Measurements from ENCODE around the gene RAP1GAP2.

GRCh38 chr17:2809337-2809736, 13.1 kb downstream of the RAP1GAP2 start:
- TF ChIP-seq POLR2A (IDR thresholded peaks at IDR 0.05) (no peak), CTCF (IDR thresholded peaks at IDR 0.05) (no peak), POLR2AphosphoS5 (IDR thresholded peaks at IDR 0.05) (no peak)

Data from sigmoid colon (tissue), 4 donors.